Activated CD8-positive, alpha-beta memory T cell treated with anti-CD3 and anti-CD28 coated beads, Interleukin-2, amount 10 ng/mL, durations not matched to agents 7 days and 5 days (primary cell): ENCODE data around the gene CCDC69. TPM values are rescaled to one million over a fixed set of nuclear protein-coding genes. Genes with fewer than 3 reads are reported as not detected.

Experiments
- ATAC-seq: fragments of 150-1000 bp; cut with Tn5 transposase; one replicate; pipeline ENCODE4 v1.10.0; 2021; ENCODE audit warnings: moderate library complexity
- CTCF ChIA-PET: fragments of 350-600 bp; sonication (Branson Sonifier 250); formaldehyde crosslinking; loops from one replicate; lab custom pipeline; 2021; ENCODE audit warnings: antibody characterized with exemption; lab: Charles Lee
- DNase-seq: peaks from one replicate; pipeline ENCODE4 v3.0.0-alpha.2; 2020
- H3K27ac Mint-ChIP-seq: one replicate; pipeline ENCODE4 v1.8.0; 2021; ENCODE audit warnings: mild to moderate bottlenecking, mixed read lengths
- H3K27me3 Mint-ChIP-seq: one replicate; pipeline ENCODE4 v1.8.0; 2021; ENCODE audit warnings: mixed read lengths
- H3K36me3 Mint-ChIP-seq: one replicate; pipeline ENCODE4 v1.8.0; 2021; ENCODE audit warnings: mild to moderate bottlenecking, mixed read lengths
- H3K4me1 Mint-ChIP-seq: one replicate; pipeline ENCODE4 v1.8.0; 2021; ENCODE audit warnings: mixed read lengths
- H3K4me3 Mint-ChIP-seq: one replicate; pipeline ENCODE4 v1.8.0; 2021; ENCODE audit warnings: mild to moderate bottlenecking, moderate library complexity, mixed read lengths
- H3K9me3 Mint-ChIP-seq: one replicate; pipeline ENCODE4 v1.8.0; 2022; ENCODE audit warnings: low read depth, mixed read lengths
- total RNA-seq, 2 experiments: library from RNA; stranded (reverse); gene quantifications; one replicate each; pipeline ENCODE4 v1.2.3, GENCODE V29; 2021

The CCDC69 gene
- total RNA-seq, 2 experiments from 2014 or later: 73.1 to 89.1 TPM

- peaks cover 62% of the 10 kb centered on the region for H3K4me1 Mint-ChIP-seq
- H3K27ac Mint-ChIP-seq: peak overlapping the region; percentile 38
- DNase-seq (no peak), ATAC-seq (no peak)
- CTCF ChIA-PET: interaction anchor here (1.7 to 19.8 kb wide), 4 partner anchors 11 to 27 kb away, joined by 4 to 205 read pairs (median 26); no protein-coding TSS in a partner anchor
- no peaks in the 10 kb centered on the region for H3K27me3 Mint-ChIP-seq
- no peak overlapping the region for H3K4me3 Mint-ChIP-seq
- no peaks in the 10 kb centered on the region for H3K9me3 Mint-ChIP-seq
- peaks cover 74% of the 10 kb centered on the region for H3K36me3 Mint-ChIP-seq
Observed at GRCh38 chr5:151138114-151138513, 85.8 kb downstream of the CCDC69 start.

- DNase-seq (no peak), ATAC-seq (no peak)
- peaks cover 82% of the 10 kb centered on the region for H3K36me3 Mint-ChIP-seq
- CTCF ChIA-PET: interaction anchor here (1.3 to 19.8 kb wide), 4 partner anchors 10 to 30 kb away, joined by 3 to 205 read pairs (median 8); no protein-coding TSS in a partner anchor
- H3K4me1 Mint-ChIP-seq: peaks cover 59% of the 10 kb centered on the region
- H3K4me3 Mint-ChIP-seq: no peak overlapping the region
- H3K9me3 Mint-ChIP-seq: no peaks in the 10 kb centered on the region
- H3K27ac Mint-ChIP-seq: peak overlapping the region; percentile 60
- no peaks in the 10 kb centered on the region for H3K27me3 Mint-ChIP-seq
Observed at GRCh38 chr5:151137067-151137825, 86.6 kb downstream of the CCDC69 start.

GRCh38 chr5:151134228-151134627 lies 89.7 kb downstream of the CCDC69 start:
- ATAC-seq (no peak), DNase-seq (no peak)
- H3K4me1 Mint-ChIP-seq: peaks cover 45% of the 10 kb centered on the region
- H3K9me3 Mint-ChIP-seq: no peaks in the 10 kb centered on the region
- no peak overlapping the region for H3K27ac Mint-ChIP-seq
- CTCF ChIA-PET: interaction anchor here (0.8 to 19.8 kb wide), 2 partner anchors 7 to 18 kb away, joined by 5 to 205 read pairs; no protein-coding TSS in a partner anchor
- H3K27me3 Mint-ChIP-seq: no peaks in the 10 kb centered on the region
- H3K36me3 Mint-ChIP-seq: peaks cover 87% of the 10 kb centered on the region
- H3K4me3 Mint-ChIP-seq: no peak overlapping the region

GRCh38 chr5:151132963-151133362 lies 90.9 kb downstream of the CCDC69 start:
- peaks cover 40% of the 10 kb centered on the region for H3K4me1 Mint-ChIP-seq
- H3K27ac Mint-ChIP-seq: no peak overlapping the region
- CTCF ChIA-PET: interaction anchor here (2.3 to 11.6 kb wide), 2 partner anchors 10 to 17 kb away, joined by 10 to 205 read pairs; no protein-coding TSS in a partner anchor
- ATAC-seq: no peak
- no peaks in the 10 kb centered on the region for H3K27me3 Mint-ChIP-seq
- no peaks in the 10 kb centered on the region for H3K9me3 Mint-ChIP-seq
- H3K4me3 Mint-ChIP-seq: no peak overlapping the region
- peaks cover 86% of the 10 kb centered on the region for H3K36me3 Mint-ChIP-seq
- DNase-seq: no peak

Other genes with a start within 250 kb of the CCDC69 start
- gene GPX3, start 203.5 kb downstream of the CCDC69 start, total RNA-seq: not detected
- gene TNIP1, start 143.1 kb downstream of the CCDC69 start, total RNA-seq: 100 to 1,000 TPM; 136 to 201 TPM
- 100 to 1,000 TPM; 623 to 640 TPM for gene ANXA6, start 66.3 kb downstream of the CCDC69 start, total RNA-seq
- 10 to 100 TPM; 13.4 to 18.7 TPM for gene GM2A, start 29.1 kb upstream of the CCDC69 start, total RNA-seq
- gene SLC36A3, start 79.7 kb upstream of the CCDC69 start, total RNA-seq: not detected
- gene SLC36A2, start 123.5 kb upstream of the CCDC69 start, total RNA-seq: not detected
- 1 to 10 TPM; 6.4 to 6.7 TPM for gene SLC36A1, start 223.5 kb upstream of the CCDC69 start, total RNA-seq